ENCODE measurements around the gene ACTL8.

DNA sequence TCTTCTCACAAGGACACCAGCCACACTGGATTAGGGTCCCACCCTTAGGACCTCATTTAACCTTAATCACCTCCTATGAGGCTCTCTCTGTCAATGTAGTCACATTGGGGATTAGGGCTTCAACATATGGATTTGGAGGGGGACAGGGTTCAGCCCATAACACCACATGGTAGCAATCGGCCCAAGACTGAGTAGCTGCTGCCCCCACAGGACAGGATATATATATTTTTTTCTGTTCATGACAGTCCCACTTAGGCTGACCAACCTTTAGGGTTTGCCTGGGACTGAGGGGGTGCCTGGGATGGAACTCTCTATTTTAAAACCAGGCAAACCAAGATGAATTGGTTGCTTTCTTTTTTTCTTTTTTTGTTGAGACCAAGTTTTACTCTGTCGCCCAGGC lies 8.2 kb upstream of the ACTL8 start:
- TF ChIP-seq EZH2phosphoT487 (IDR thresholded peaks at IDR 0.05; ENCODE audit: low read depth) (no peak), CTCF (IDR thresholded peaks at IDR 0.05; ENCODE audit: low read depth, low read length) (no peak)
